CD4-positive, alpha-beta memory T cell (primary cell): ENCODE data around the gene FRK. TPM values are rescaled to one million over a fixed set of nuclear protein-coding genes. Genes with fewer than 3 reads are reported as not detected.
A peak's percentile ranks its signal among the peaks of the same experiment; 100 is the strongest.

ENCODE experiments used
- CTCF ChIA-PET: fragments of 350-600 bp; sonication (Branson Sonifier 250); formaldehyde crosslinking; loops from one replicate; lab custom pipeline; 2021; ENCODE audit warnings: inconsistent platforms; ENCODE audit not compliant: partially characterized antibody; lab: Charles Lee
- POLR2A ChIA-PET: fragments of 350-600 bp; sonication (Branson Sonifier 250); formaldehyde crosslinking; loops from one replicate; lab custom pipeline; 2021; ENCODE audit not compliant: partially characterized antibody; lab: Charles Lee
- DNase-seq, 5 donors: peaks; one replicate each; pipeline versions ENCODE4 v3.0.0 to v3.0.0-alpha.2; 2020 to 2022; ENCODE audit warnings: mixed read lengths in 1 of 5
- H3K27ac ChIP-seq: one replicate; pipeline ENCODE4 v1.7.0; 2013; ENCODE audit warnings: low read depth, low read length
- H3K27me3 ChIP-seq: 2 replicates; pipeline ENCODE4 v1.7.0; 2013; ENCODE audit warnings: mild to moderate bottlenecking, low read length, moderate library complexity; ENCODE audit not compliant: insufficient read depth
- H3K36me3 ChIP-seq: 2 replicates; pipeline ENCODE4 v1.7.0; 2013; ENCODE audit warnings: mild to moderate bottlenecking, low read length, moderate library complexity; ENCODE audit not compliant: insufficient read depth
- H3K4me1 ChIP-seq: 2 replicates; pipeline ENCODE4 v1.7.0; 2013; ENCODE audit warnings: mild to moderate bottlenecking, low read length, moderate library complexity; ENCODE audit not compliant: insufficient read depth
- H3K4me3 ChIP-seq, 2 donors: one replicate each; pipeline ENCODE4 v1.7.0; 2013; ENCODE audit warnings: low read length in 2 of 2, mild to moderate bottlenecking in 1 of 2
- H3K9me3 ChIP-seq, 2 donors: one replicate each; pipeline ENCODE4 v1.7.0; 2013; ENCODE audit warnings: low read length in 2 of 2, control low read depth in 1 of 2; ENCODE audit not compliant: control insufficient read depth in 1 of 2
- H3K27ac Mint-ChIP-seq, 7 donors: one replicate each; pipeline ENCODE4 v1.8.0; 2020 to 2021; ENCODE audit warnings: mixed read lengths in 7 of 7, mild to moderate bottlenecking in 6 of 7, inconsistent platforms in 3 of 7, moderate library complexity in 3 of 7
- H3K27me3 Mint-ChIP-seq, 2 donors: one replicate each; pipeline ENCODE4 v1.8.0; 2020 to 2021; ENCODE audit warnings: mixed read lengths in 2 of 2
- H3K36me3 Mint-ChIP-seq, 2 donors: one replicate each; pipeline ENCODE4 v1.8.0; 2020 to 2021; ENCODE audit warnings: mixed read lengths in 2 of 2, inconsistent platforms in 1 of 2, mild to moderate bottlenecking in 1 of 2
- H3K4me1 Mint-ChIP-seq, 4 donors: one replicate each; pipeline ENCODE4 v1.8.0; 2020 to 2021; ENCODE audit warnings: mixed read lengths in 4 of 4, mild to moderate bottlenecking in 1 of 4
- H3K4me3 Mint-ChIP-seq, 8 donors: one replicate each; pipeline ENCODE4 v1.8.0; 2020 to 2021; ENCODE audit warnings: mixed read lengths in 8 of 8, mild to moderate bottlenecking in 7 of 8, moderate library complexity in 6 of 8, inconsistent platforms in 3 of 8
- H3K9me3 Mint-ChIP-seq, 8 donors: one replicate each; pipeline ENCODE4 v1.8.0; 2020 to 2021; ENCODE audit warnings: mixed read lengths in 8 of 8, mild to moderate bottlenecking in 5 of 8, inconsistent platforms in 3 of 8, moderate library complexity in 1 of 8
- intact Hi-C: fragments of 100-400 bp; cut with micrococcal nuclease; formaldehyde crosslinking; loops from one replicate; pipeline ENCODE4 v1.15.1; 2023
- polyA plus RNA-seq, 2 donors: library from polyadenylated mRNA; unstranded; fragments of 300-500 nt; fragmentation: Illumina TruSeq; gene quantifications; one replicate each; pipeline ENCODE4 v1.2.3, GENCODE V29; 2021
- total RNA-seq, 2 experiments: library from RNA; stranded (reverse); gene quantifications; one replicate each; pipeline ENCODE4 v1.2.3, GENCODE V29; 2021

FRK gene
- total and polyA plus RNA-seq, 4 experiments from 2014 or later: 0.04 TPM; not detected in 3

- Mint-ChIP-seq H3K9me3 (no peaks in the 10 kb centered on the region), H3K4me1 (no peaks in the 10 kb centered on the region), H3K36me3 (no peaks in the 10 kb centered on the region), H3K4me3 (no peak overlapping the region), H3K27me3 (peaks cover 0 to 7% of the 10 kb centered on the region in 2 donors), H3K27ac (no peak overlapping the region)
- H3K36me3 ChIP-seq: no peaks in the 10 kb centered on the region
- DNase-seq: no peak
- no peaks in the 10 kb centered on the region for H3K9me3 ChIP-seq
- H3K27me3 ChIP-seq: no peaks in the 10 kb centered on the region
- no peaks in the 10 kb centered on the region for H3K4me1 ChIP-seq
- intact Hi-C loops: no loop called here
- POLR2A ChIA-PET: no interaction called here
- CTCF ChIA-PET: no interaction called here
- H3K4me3 ChIP-seq: no peak overlapping the region
- no peak overlapping the region for H3K27ac ChIP-seq
These were observed 6.1 kb upstream of the FRK start for GRCh38 chr6:116066789-116067188.

- Mint-ChIP-seq H3K4me1 (no peaks in the 10 kb centered on the region), H3K9me3 (no peaks in the 10 kb centered on the region), H3K4me3 (no peak overlapping the region), H3K27me3 (peaks cover 3 to 7% of the 10 kb centered on the region in 2 donors), H3K27ac (peak overlapping the region in 1 of 7 donors; percentile 32), H3K36me3 (no peaks in the 10 kb centered on the region)
- H3K4me1 ChIP-seq: no peaks in the 10 kb centered on the region
- ChIA-PET CTCF (no interaction called here), POLR2A (no interaction called here)
- H3K4me3 ChIP-seq: no peak overlapping the region
- no peaks in the 10 kb centered on the region for H3K9me3 ChIP-seq
- no peaks in the 10 kb centered on the region for H3K27me3 ChIP-seq
- DNase-seq: no peak
- intact Hi-C loops: no loop called here
- H3K36me3 ChIP-seq: no peaks in the 10 kb centered on the region
- no peak overlapping the region for H3K27ac ChIP-seq
These were observed 4.0 kb upstream of the FRK start for GRCh38 chr6:116064666-116065065.

- Mint-ChIP-seq H3K27ac (no peak overlapping the region), H3K36me3 (no peaks in the 10 kb centered on the region), H3K4me3 (no peak overlapping the region), H3K27me3 (peaks cover 3 to 4% of the 10 kb centered on the region in 2 donors), H3K4me1 (no peaks in the 10 kb centered on the region), H3K9me3 (no peaks in the 10 kb centered on the region)
- Histone ChIP-seq H3K36me3 (no peaks in the 10 kb centered on the region), H3K4me3 (no peak overlapping the region), H3K4me1 (no peaks in the 10 kb centered on the region), H3K27me3 (no peaks in the 10 kb centered on the region), H3K9me3 (no peaks in the 10 kb centered on the region), H3K27ac (no peak overlapping the region)
- DNase-seq: no peak
- intact Hi-C loops: no loop called here
- ChIA-PET POLR2A (no interaction called here), CTCF (no interaction called here)
These were observed 1.8 kb upstream of the FRK start for GRCh38 chr6:116062496-116062895.

GRCh38 chr6:116059713-116060571 lies 749 bp downstream of the FRK start:
- no peak overlapping the region for H3K27ac Mint-ChIP-seq
- H3K4me3 Mint-ChIP-seq: no peak overlapping the region
- Histone ChIP-seq H3K4me1 (no peaks in the 10 kb centered on the region), H3K9me3 (no peaks in the 10 kb centered on the region), H3K4me3 (no peak overlapping the region), H3K27ac (no peak overlapping the region), H3K27me3 (no peaks in the 10 kb centered on the region), H3K36me3 (no peaks in the 10 kb centered on the region)
- no peak for DNase-seq
- no peaks in the 10 kb centered on the region for H3K36me3 Mint-ChIP-seq
- ChIA-PET POLR2A (no interaction called here), CTCF (no interaction called here)
- H3K4me1 Mint-ChIP-seq: no peaks in the 10 kb centered on the region
- H3K9me3 Mint-ChIP-seq: no peaks in the 10 kb centered on the region
- H3K27me3 Mint-ChIP-seq: peaks cover 5 to 6% of the 10 kb centered on the region in 2 donors
- intact Hi-C loops: no loop called here

- no peak overlapping the region for H3K27ac ChIP-seq
- H3K27ac Mint-ChIP-seq: no peak overlapping the region
- no peak overlapping the region for H3K4me3 ChIP-seq
- DNase-seq: no peak
- no peaks in the 10 kb centered on the region for H3K27me3 ChIP-seq
- H3K4me1 ChIP-seq: no peaks in the 10 kb centered on the region
- peaks cover 3 to 5% of the 10 kb centered on the region in 2 donors for H3K27me3 Mint-ChIP-seq
- no peaks in the 10 kb centered on the region for H3K36me3 Mint-ChIP-seq
- no peaks in the 10 kb centered on the region for H3K36me3 ChIP-seq
- no peaks in the 10 kb centered on the region for H3K9me3 ChIP-seq
- POLR2A ChIA-PET: no interaction called here
- intact Hi-C loops: no loop called here
- no peak overlapping the region for H3K4me3 Mint-ChIP-seq
- H3K4me1 Mint-ChIP-seq: no peaks in the 10 kb centered on the region
- H3K9me3 Mint-ChIP-seq: no peaks in the 10 kb centered on the region
- CTCF ChIA-PET: no interaction called here
These were observed 2.9 kb downstream of the FRK start for GRCh38 chr6:116057766-116058165.

- DNase-seq: no peak
- Mint-ChIP-seq H3K27me3 (peaks cover 3 to 4% of the 10 kb centered on the region in 2 donors), H3K36me3 (no peaks in the 10 kb centered on the region), H3K27ac (no peak overlapping the region), H3K4me3 (no peak overlapping the region), H3K4me1 (no peaks in the 10 kb centered on the region), H3K9me3 (no peaks in the 10 kb centered on the region)
- Histone ChIP-seq H3K27me3 (no peaks in the 10 kb centered on the region), H3K4me3 (no peak overlapping the region), H3K9me3 (no peaks in the 10 kb centered on the region), H3K36me3 (no peaks in the 10 kb centered on the region), H3K27ac (no peak overlapping the region), H3K4me1 (no peaks in the 10 kb centered on the region)
- ChIA-PET CTCF (no interaction called here), POLR2A (no interaction called here)
- intact Hi-C loops: no loop called here
These were observed 5.2 kb downstream of the FRK start for GRCh38 chr6:116055513-116055912.

GRCh38 chr6:116051244-116051643 lies 9.4 kb downstream of the FRK start:
- peaks cover 7 to 13% of the 10 kb centered on the region in 2 donors for H3K27me3 Mint-ChIP-seq
- Histone ChIP-seq H3K27ac (no peak overlapping the region), H3K27me3 (no peaks in the 10 kb centered on the region), H3K9me3 (no peaks in the 10 kb centered on the region), H3K4me1 (no peaks in the 10 kb centered on the region), H3K4me3 (no peak overlapping the region), H3K36me3 (no peaks in the 10 kb centered on the region)
- H3K9me3 Mint-ChIP-seq: peaks cover 0 to 3% (median 0%) of the 10 kb centered on the region in 8 donors
- CTCF ChIA-PET: no interaction called here
- no peaks in the 10 kb centered on the region for H3K36me3 Mint-ChIP-seq
- H3K27ac Mint-ChIP-seq: no peak overlapping the region
- H3K4me1 Mint-ChIP-seq: no peaks in the 10 kb centered on the region
- POLR2A ChIA-PET: no interaction called here
- intact Hi-C loops: no loop called here
- no peak for DNase-seq
- no peak overlapping the region for H3K4me3 Mint-ChIP-seq
